ENCODE results near the gene IL17RC.
"Not testable (repeated sequence)": the region's sequence is repeated elsewhere in the genome, so short reads cannot be mapped to it uniquely, and the experiment has no call there.

The IL17RC gene, protein sequence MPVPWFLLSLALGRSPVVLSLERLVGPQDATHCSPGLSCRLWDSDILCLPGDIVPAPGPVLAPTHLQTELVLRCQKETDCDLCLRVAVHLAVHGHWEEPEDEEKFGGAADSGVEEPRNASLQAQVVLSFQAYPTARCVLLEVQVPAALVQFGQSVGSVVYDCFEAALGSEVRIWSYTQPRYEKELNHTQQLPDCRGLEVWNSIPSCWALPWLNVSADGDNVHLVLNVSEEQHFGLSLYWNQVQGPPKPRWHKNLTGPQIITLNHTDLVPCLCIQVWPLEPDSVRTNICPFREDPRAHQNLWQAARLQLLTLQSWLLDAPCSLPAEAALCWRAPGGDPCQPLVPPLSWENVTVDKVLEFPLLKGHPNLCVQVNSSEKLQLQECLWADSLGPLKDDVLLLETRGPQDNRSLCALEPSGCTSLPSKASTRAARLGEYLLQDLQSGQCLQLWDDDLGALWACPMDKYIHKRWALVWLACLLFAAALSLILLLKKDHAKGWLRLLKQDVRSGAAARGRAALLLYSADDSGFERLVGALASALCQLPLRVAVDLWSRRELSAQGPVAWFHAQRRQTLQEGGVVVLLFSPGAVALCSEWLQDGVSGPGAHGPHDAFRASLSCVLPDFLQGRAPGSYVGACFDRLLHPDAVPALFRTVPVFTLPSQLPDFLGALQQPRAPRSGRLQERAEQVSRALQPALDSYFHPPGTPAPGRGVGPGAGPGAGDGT

DNA sequence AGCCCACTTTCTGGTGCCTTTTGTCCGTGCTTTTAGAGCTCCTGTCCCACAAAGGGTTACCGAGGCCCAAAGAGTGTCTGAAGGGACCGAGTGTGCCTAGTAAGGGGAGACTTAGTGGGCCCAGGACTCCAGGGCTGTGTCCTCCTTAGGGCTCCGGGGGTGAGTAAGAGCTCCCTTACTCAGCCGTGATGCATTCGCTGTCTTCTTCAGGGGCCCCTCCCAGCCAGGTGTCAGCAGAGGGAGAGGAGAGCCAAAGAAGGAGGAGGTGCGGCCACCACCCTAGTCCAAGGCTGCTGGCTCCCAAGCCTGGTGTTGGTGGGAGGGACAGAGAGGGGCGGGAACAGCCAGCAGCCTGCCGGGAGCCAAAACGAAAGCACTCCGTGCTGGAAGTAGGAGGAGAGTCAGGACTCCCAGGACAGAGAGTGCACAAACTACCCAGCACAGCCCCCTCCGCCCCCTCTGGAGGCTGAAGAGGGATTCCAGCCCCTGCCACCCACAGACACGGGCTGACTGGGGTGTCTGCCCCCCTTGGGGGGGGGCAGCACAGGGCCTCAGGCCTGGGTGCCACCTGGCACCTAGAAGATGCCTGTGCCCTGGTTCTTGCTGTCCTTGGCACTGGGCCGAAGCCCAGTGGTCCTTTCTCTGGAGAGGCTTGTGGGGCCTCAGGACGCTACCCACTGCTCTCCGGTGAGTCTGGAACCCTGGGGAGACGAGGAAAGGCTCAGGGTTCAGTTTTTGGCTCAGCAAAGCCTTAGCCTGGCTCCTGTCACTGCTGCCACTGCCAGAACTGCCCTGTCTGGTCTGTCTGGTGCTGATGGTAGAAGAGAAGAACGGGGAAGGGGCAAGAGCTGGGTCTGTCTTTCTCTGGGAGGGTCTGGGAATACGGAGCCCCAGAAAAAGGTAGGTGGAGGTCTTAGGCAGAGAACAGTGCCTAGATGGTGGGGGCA is at the start of gene IL17RC:
Gene IL17RC (plus strand): TSS at position 365 of the 947 bp plus-strand sequence. CDS start 218 bp downstream, at position 583.
- peak; percentile 47 for DNase-seq

DNA sequence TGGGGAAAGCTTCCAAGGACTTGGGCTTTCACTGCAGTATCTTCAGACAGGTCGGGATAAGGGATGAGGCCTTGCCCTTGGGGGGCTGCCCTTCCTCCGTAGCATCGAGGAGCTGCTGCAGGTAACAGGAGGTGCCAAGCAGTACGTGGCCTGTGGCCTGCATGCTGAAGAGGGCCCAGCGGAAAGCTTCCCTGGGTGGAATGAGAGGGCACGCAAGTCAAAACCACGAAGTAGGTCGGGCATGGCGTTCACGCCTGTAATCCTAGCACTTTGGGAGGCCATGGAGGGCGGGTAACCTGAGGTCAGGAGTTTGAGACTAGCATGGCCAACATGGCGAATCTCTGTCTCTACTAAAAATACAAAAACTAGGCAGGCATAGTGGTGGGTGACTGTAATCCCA is 49.8 kb upstream of the IL17RC start:
- DNase-seq = no peak

DNA sequence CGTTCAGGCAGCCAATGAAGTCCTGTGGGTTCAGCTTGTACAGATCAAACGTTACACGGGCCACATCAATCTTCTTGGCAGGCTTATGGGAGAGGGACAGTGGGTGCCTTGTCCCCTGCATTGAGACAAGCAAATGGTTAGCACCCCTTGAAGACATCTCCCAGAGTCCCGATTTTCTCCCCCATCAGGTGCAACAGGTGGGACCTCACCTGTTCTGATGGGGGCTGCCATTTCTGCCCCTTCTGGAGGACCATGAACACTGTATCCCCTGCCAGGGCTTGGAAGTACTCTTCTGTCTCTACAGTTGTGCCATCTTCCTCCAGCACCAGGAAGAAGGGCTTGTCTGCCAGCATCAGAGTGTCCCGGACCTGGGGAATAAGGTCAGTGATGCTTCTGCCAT is 46.9 kb upstream of the IL17RC start:
- no peak for DNase-seq

DNA sequence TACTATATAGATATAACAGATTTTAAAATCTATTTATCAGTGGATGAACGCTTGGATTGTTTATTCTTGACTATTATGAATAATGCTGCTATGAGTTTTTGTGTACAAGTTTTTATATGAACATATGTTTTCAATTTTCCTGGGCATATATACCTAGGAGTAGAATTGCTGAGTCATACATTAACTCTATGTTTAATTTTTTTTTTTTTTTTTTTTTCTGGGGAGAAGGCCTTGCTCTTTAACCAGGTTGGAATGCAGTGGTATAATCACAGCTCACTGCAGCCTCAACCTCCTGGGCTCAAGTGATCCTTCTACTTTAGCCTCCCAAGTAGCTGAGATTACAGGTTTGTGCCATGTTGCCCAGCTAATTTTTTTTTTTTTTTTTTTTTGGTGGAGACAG is 45.9 kb upstream of the IL17RC start:
- DNase-seq = no peak

DNA sequence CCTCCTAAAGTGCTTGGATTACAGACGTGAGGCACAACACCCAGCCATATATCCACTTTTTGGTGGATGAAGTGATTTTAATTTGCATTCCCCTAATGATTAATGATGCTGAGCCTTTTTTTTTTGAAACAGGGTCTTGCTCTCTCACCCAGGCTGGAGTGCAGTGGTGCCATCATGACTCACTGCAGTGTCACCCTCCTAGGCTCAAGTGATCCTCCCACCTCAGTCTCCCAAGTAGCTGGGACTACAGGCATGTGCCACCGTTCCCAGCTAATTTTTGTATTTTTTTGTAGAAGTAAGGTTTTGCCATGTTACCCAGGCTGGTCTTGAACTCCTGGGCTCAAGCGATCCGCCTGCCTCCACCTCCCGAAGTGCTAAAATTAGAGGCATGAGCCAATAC is 44.8 kb upstream of the IL17RC start:
- not testable (repeated sequence) for DNase-seq

DNA sequence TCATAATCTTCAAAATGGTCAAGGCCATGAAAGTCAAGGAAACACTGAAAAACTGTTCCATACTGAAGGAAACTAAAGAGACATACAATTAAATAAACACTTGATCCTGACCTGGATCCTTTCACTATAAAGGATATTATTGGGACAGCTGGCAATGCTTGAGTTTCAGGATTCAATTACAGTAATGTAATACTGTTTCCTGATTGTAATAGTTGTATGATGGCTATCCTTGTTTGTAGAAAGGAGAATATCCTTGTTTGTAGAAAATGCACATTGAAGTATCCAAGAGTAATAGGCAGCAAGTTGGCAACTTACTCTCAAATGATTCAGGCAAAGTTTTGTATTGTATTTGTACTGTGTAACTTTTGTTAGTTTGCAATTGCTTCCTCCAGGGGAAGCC is 41.5 kb upstream of the IL17RC start:
- DNase-seq = no peak

DNA sequence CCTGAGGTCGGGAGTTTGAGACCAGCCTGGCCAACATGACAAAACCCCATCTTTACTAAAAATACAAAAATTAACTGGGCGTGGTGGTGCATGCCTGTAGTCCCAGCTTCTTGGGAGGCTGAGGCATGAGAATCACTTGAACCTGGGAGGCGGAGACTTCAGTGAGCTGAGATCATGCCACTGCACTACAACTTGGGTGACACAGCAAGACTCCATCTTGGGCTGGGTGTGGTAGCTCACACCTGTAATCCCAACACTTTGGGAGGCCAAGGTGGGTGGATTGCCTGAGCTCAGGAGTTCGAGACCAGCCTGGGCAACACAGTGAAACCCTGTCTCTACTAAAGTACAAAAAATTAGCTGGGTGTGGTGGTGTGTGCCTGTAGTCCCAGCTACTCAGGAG is 40.6 kb upstream of the IL17RC start:
- DNase-seq = not testable (repeated sequence)

DNA sequence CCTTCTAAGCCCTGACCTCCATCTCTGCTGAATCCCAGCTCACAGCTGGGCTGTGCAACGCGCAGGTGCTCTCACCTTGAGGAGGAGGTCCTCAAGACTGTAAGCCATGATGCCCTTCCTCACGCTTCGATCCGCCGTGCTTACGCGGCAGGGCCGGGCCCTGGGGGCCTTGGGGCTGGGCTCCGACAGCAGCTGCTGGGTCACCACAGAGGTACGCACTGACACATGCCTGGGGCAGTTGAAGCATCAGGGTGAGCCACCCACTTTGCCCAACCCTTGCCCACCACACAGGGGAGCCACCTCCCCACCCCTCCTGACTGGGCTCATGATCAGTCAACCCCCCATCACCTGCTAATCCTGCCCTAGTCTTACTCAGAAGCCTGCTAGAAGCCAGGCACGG is 39.9 kb upstream of the IL17RC start:
- DNase-seq = no peak

DNA sequence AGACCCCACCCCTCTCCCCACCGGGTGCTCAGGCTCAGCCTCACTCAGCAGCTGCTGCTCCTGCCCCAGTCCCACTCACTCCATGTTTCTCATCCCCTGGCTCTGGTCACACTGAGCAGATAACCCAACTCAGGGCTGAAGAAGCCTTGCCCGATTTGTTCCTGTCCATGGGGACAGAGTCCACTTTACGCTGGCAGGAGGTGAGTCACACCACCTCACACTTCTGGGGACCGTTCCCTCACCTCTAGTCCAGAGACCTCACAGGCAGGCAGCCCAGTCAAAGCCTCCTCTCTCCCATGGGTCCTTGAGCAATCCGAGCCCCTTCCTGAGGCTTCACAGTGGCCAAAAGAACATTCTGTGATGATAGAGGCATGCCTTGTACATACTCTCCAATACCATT is 38.2 kb upstream of the IL17RC start:
- DNase-seq = no peak

DNA sequence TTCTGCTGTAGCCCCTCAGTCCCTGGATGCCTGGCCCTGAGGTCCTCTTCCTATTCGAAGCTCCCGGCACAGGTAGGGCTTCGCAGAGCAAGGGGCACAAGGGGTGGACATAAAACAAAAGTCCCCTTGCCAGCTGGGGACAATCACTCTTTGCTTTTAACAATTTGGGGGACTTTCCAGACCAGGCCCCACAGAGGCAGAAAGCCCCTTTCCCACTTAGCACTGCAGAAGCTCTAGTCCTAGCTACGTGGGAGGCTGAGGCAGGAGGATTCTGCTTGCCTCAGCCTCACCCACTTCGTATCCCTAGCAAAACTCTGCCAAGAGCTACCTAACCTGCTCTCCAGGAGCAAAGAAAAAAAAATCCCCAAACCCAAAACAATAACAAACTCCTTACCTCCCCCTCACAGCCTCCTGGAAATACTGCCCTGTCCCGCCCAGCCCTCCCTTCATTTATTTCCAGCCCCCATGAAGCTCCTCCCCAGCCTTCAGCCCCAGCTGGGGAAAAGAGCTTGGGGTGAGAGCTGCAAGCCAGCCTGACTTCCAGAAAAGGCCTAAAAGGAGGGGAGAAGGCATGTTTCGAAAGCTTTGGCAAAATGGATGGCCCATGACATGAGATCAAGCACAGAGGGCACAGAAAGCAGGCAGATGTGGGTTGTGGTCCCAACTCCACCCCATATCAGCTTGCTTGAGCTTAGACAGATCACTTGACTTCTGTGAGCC is 36.9 kb upstream of the IL17RC start, which contains the start of gene CIDEC:
Gene CIDEC (minus strand): TSS at position 424 of the 720 bp plus-strand sequence. CDS start 1,767 bp downstream, outside the sequence.
- DNase-seq = no peak

DNA sequence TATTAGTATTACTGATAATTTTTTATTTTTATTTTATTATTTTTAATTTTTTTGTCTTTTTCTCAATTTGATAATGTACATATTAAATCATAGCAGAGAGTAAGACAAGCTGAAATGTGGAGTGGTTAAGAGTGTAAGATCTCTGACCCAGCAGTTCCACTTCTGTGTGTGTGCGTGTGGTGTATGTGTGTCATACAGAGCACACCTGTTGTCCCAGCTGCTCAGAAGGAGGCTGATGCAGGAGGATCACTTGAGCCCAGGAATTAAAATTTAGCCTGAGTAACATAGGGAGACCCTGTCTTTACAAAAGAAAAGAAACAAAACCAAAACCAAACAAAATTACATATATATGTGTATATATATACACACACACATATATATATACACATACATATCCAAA is 35.5 kb upstream of the IL17RC start:
- no peak for DNase-seq

DNA sequence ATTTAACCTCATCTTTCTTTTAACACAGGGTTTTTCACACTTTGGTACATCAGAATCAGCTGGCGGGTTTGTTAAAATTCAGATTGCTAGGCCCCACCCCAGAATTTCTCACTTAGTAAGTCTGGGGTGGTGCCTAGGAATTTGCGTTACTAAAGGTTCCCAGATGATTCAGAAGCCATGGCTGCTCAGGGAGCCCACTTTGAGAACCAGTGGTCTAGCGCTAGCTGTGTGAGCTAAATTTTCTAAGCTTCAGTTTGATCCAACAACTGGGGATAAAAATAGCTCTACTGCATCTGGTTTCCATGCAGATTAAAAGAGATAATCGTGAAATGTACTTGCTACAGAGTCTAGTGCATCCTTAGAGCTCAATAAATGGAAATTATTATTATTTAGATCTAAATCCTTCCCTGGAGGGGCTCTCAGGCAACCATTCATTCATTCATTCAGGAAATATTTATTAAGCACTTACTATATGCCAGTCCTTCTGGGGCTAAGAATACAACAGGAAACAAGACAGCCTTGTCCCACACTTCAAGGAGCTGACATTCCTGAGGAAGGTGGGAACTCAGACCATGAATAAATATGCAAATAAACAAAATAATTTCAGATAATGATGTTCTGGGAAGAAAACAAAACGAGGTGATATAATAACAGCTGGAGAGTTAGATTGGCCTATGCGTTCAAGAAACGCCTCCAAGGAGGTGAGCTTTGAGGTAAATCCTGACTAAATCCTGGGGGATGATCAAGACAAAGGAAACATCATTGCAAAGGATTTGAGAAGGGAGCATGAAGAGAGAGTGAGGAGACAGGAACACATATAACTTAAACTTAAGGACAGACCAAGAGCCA is 33.0 kb upstream of the IL17RC start:
- DNase-seq = no peak

DNA sequence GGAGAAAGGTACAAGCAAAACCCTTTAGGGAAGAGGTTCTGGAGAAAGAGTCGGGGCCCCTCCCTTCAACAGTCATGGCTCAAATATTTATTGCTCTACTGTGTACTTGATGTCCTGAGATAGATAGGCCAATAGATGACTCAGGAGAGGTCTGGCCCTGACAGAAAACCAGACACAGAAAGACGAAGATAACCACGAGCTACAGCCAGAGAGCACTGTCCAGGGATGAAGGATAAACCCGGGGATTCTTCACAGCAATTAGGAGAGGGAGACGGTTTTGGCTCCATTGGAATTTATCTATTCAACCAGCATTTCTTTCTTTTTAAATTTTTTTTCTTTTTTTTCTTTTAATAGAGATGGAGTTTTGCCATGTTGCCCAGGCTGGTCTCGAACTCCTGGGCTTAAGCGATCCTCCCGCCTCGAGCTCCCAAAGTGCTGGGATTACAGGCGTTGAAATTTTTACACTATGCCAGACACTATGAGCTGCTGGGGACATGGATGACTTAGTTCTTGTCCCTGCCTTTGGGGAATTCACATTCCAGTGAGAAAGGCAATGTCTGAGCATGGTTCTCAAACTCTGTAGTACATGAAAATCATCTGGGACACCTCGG is 32.2 kb upstream of the IL17RC start:
- DNase-seq = no peak

DNA sequence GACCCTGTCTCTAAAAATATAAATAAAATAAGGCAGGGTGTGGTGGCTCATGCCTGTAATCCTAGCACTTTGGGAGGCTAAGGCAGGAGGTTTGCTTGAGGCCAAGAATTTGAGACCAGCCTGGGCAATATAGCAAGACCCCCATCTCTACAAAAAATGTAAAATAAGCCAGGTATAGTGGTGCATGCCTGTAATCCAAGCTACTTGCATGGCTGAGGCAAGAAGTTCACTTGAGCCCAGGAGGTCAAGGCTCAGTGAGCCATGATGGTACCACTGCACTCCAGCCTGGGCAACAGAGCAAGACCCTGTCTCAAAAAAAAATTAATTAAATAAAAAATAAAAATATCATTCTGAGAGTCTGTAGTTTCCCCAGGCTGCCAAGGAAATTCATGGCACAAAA is 30.6 kb upstream of the IL17RC start:
- DNase-seq = no peak

DNA sequence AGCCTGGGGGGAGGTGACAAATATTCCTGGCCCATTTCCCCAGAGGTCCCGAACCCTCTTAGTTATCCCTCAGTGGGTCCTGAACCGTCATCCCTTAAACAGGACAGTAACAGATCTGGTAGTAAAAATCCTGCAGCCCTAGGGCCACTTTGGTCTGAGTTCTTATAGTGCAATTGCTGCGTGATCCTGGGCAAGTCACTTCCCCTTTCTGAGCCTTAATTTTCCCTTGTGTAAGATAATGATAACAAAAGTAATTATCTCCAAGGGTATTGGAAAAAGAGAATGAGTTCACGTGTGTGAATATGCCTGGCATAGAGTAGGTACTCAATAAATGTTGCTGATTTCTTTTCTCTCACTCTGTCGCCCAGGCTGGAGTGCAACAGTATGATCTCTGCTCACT is 29.4 kb upstream of the IL17RC start:
- no peak for DNase-seq

DNA sequence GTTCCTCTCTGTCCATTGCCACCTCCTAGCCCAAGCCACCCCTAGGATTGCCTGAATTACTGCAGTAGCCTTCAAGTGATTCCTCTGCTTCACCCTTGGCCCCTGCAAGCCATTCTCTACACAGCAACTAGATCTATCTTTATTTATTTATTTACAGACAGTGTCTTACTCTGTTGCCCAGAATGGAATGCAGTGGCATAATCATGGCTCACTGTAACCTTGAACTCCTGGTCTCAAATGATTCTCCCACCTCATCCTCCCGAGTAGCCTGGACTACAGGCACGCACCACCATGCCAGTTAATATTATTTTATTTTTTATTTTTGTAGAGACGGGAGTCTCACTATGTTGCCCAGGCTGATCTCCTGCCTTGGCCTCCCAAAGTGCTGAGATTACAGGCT is 28.4 kb upstream of the IL17RC start:
- DNase-seq = no peak

DNA sequence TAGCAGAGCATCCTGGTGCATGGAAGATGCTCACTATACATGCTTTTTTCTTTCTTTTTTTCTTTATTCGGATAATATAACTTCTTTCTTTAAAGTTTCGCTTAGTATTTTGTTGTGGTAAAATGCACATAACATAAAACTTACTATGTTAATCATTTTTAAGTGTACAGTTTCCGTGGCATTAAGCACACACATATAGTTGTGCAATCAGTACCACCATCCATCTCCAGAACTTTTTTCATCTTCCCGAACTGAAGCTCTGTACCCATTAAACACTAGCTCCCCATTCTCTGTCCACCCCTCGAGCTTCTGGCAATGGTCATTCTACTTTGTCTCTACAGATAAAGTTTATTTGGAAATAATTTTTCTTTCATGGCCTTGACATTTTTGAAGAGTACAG is 27.5 kb upstream of the IL17RC start:
- no peak for DNase-seq

DNA sequence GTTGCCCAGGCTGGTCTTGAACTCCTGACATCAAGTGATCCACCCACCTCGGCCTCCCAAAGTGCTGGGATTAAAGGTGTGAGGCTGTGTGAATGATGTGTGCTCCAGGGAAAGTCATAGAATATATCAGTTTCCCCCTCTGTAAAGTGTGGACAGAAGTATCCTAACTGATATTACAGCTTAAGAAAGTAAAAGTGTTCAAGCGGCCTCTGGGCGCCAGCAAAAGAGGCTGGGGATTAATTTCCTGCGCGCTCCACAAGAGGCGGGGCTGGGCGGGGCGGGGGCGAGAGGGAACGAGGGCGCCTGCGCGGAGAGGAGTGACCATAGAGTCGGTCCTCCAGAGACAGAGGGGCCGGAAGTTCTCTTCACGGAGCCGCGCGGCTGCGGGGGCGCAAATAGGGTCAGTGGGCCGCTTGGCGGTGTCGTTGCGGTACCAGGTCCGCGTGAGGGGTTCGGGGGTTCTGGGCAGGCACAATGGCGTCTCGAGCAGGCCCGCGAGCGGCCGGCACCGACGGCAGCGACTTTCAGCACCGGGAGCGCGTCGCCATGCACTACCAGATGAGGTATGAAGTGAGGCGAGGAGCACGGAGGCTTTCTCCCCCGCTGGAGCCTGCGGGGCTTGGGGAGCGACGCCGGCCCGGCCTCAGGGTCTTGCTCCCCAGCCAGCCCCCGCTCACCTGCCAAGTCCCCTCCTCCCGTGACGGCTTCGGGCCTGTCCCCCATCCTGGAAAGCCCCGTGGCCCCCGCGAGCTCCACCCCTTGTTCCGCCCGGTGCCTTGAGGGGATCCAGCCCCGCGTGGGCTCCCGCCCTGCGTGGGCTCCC is 26.4 kb upstream of the IL17RC start, which contains the start of gene JAGN1:
Gene JAGN1 (plus strand): TSS at position 362 of the 823 bp plus-strand sequence. CDS start 113 bp downstream, at position 475.
- DNase-seq = peak; percentile 93

DNA sequence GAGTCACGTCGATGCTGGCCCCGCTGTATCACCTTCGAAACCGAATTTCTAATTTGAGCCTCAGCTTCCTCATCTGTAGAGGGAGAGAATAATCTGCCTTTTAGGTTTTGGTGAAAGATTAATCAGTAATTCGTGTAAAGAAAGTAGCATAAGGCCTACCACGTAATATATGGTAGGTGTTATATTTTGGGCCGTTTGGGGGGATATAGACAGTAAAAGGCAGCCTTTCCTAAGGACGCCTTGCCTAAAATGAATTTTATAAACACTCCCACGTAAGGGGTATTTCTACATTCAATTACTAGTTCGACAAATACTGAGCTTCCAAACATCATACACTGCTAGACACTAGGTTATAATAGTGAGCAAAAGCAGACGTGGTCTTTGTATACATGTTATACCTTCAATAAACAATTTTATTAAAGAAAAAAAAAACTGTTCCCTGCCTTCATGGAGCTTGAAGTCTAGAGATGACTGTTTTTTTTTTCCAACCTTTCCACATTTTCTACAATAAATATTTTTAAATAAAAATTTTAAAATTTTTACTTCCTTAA is 25.8 kb upstream of the IL17RC start:
- no peak for DNase-seq

DNA sequence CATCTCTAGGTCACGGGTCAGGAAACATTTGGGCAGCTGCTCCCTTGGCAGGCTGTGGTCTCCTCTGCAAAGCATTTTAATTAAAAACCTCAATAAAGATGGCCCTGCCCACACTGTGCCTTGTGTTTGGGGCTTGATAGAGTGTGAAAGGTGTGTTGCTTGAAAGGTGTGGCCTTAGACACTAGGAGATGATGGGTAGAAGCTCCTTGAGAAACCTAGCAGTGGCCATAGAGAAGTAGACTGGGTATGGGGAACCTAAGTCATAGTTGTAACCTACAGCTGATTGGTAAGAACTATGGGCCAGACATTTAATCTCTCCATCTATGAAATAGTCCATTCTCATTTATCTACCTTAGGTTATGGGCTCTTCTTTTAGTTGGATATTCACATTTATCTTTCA is 23.2 kb upstream of the IL17RC start:
- no peak for DNase-seq
